HCT116 (cell line): Measurements from ENCODE around the gene TUT4. TPM values are rescaled to one million over a fixed set of nuclear protein-coding genes. Genes with fewer than 3 reads are reported as not detected.

Experiments
- ATAC-seq: fragments of 200-7000 bp; cut with Tn5 transposase; 2 replicates; pipeline ENCODE4 v1.9.1; 2020; ENCODE audit warnings: mild to moderate bottlenecking, moderate library complexity
- BruUV-seq: library from RNA; stranded (reverse); fragments of 400-500 nt; replicated peaks from 2 replicates; lab custom pipeline; 2021; lab: Mats Ljungman, UMichigan
- CTCF ChIA-PET: fragments of 300-600 bp; sonication (Branson Sonifier 250); formaldehyde crosslinking; loops from one replicate; lab custom pipeline; 2021; ENCODE audit warnings: antibody characterized with exemption; lab: Charles Lee
- POLR2A ChIA-PET: fragments of 300-600, 350-600 bp; sonication (Branson Sonifier 250); formaldehyde crosslinking; loops from one replicate; lab custom pipeline; 2021; ENCODE audit warnings: antibody characterized with exemption; lab: Charles Lee
- RAD21 ChIA-PET, 2 experiments: fragments of 300-600 bp; sonication (Branson Sonifier 250); formaldehyde crosslinking; loops; one replicate each; lab custom pipeline; 2023; ENCODE audit warnings: low total read pairs in 2 of 2; ENCODE audit not compliant: uncharacterized antibody in 2 of 2, unreplicated experiment in 2 of 2, low non-redundant PET in 1 of 2; lab: Charles Lee
- DNase-seq: peaks from one replicate; pipeline ENCODE4 v3.0.0-alpha.2; 2010; ENCODE audit warnings: low read depth, low spot score
- H2AFZ ChIP-seq: fragments of 200-600 bp; shearing (Covaris generic), sonication (generic); 2 replicates; pipeline ENCODE4 v1.6.1; 2017; ENCODE audit warnings: low read depth, mixed run types, mixed read lengths, antibody characterized with exemption, low read length; ENCODE audit not compliant: poor library complexity, severe bottlenecking
- H3K27ac ChIP-seq: 2 replicates; pipeline ENCODE4 v1.5.1; 2012; ENCODE audit warnings: low read depth, low read length
- H3K27me3 ChIP-seq: fragments of 200-600 bp; sonication (generic); 2 replicates; pipeline ENCODE4 v1.6.1; 2016; ENCODE audit warnings: mixed run types, low read length, mixed read lengths; ENCODE audit not compliant: insufficient read depth
- H3K36me3 ChIP-seq, 2 experiments: fragments of 200-500 bp in 1 of 2; fragments of 200-600 bp in 1 of 2; sonication (Bioruptor generic) in 1 of 2; sonication (generic) in 1 of 2; 2 replicates each; pipeline versions ENCODE4 v1.5.1 to v1.6.1; 2014 to 2016; ENCODE audit warnings: low read length in 2 of 2, inconsistent platforms in 1 of 2, mixed read lengths in 1 of 2, mixed run types in 1 of 2; ENCODE audit not compliant: insufficient read depth in 2 of 2, control insufficient read depth in 1 of 2
- H3K4me1 ChIP-seq, 2 experiments: fragments of 200-600 bp in 1 of 2; sonication (generic) in 1 of 2; 2 replicates each; pipeline versions ENCODE4 v1.5.1 to v1.6.1; 2012 to 2017; ENCODE audit warnings: low read length in 2 of 2, inconsistent platforms in 1 of 2, mild to moderate bottlenecking in 1 of 2, mixed read lengths in 1 of 2, mixed run types in 1 of 2, moderate library complexity in 1 of 2; ENCODE audit not compliant: insufficient read depth in 2 of 2, control insufficient read depth in 1 of 2
- H3K4me2 ChIP-seq: fragments of 200-600 bp; sonication (generic); 2 replicates; pipeline ENCODE4 v1.6.1; 2017; ENCODE audit warnings: mixed run types, low read length, mixed read lengths
- H3K4me3 ChIP-seq, 2 experiments: fragments of 200-600 bp in 1 of 2; sonication (generic) in 1 of 2; replicated peaks in 1 of 2; 2 replicates each; pipeline ENCODE4 v1.5.1; 2011 to 2016; ENCODE audit warnings: low read length in 2 of 2, control low read depth in 1 of 2, low read depth in 1 of 2, mild to moderate bottlenecking in 1 of 2, mixed read lengths in 1 of 2, mixed run types in 1 of 2
- H3K79me2 ChIP-seq: fragments of 200-600 bp; sonication (generic); 2 replicates; pipeline ENCODE4 v1.6.1; 2017; ENCODE audit warnings: mild to moderate bottlenecking, mixed run types, low read length, moderate library complexity, mixed read lengths; ENCODE audit not compliant: insufficient read depth
- H3K9ac ChIP-seq: fragments of 200-600 bp; sonication (generic); 2 replicates; pipeline ENCODE4 v1.6.1; 2016; ENCODE audit warnings: low read length, mixed read lengths
- H3K9me2 ChIP-seq: fragments of 200-600 bp; sonication (generic), shearing (Covaris generic); 2 replicates; pipeline ENCODE4 v1.6.1; 2017; ENCODE audit warnings: mixed run types, mild to moderate bottlenecking, moderate library complexity; ENCODE audit not compliant: insufficient read depth
- H3K9me3 ChIP-seq, 2 experiments: fragments of 200-500 bp in 1 of 2; fragments of 200-600 bp in 1 of 2; sonication (Bioruptor generic) in 1 of 2; sonication (generic) in 1 of 2; 2 replicates each; pipeline ENCODE4 v1.6.1; 2014 to 2017; ENCODE audit warnings: low read length in 2 of 2, mixed read lengths in 2 of 2, inconsistent platforms in 1 of 2, low read depth in 1 of 2, mild to moderate bottlenecking in 1 of 2, mixed run types in 1 of 2, moderate library complexity in 1 of 2; ENCODE audit not compliant: control insufficient read depth in 1 of 2, insufficient read depth in 1 of 2
- H4K20me1 ChIP-seq: fragments of 200-600 bp; sonication (generic), shearing (Covaris generic); 2 replicates; pipeline ENCODE4 v1.6.1; 2017; ENCODE audit warnings: mixed run types, mild to moderate bottlenecking, moderate library complexity; ENCODE audit not compliant: insufficient read depth
- CBX3 ChIP-seq: IDR thresholded peaks from 2 replicates; pipeline ENCODE4 v1.6.1; 2012; ENCODE audit warnings: low read depth
- EGR1 ChIP-seq: IDR thresholded peaks from 2 replicates; pipeline ENCODE4 v1.6.1; 2012; ENCODE audit warnings: low read depth
- ELF1 ChIP-seq: IDR thresholded peaks from 2 replicates; pipeline ENCODE4 v1.6.1; 2012; ENCODE audit warnings: low read depth, borderline replicate concordance
- EZH2phosphoT487 ChIP-seq: fragments of 200-600 bp; IDR thresholded peaks from 2 replicates; pipeline ENCODE4 v1.6.1; 2018; ENCODE audit warnings: antibody characterized with exemption, borderline replicate concordance
- FOSL1 ChIP-seq: IDR thresholded peaks from 2 replicates; pipeline ENCODE4 v1.6.1; 2012; ENCODE audit warnings: low read depth
- JUND ChIP-seq: IDR thresholded peaks from 2 replicates; pipeline ENCODE4 v1.6.1; 2012
- POLR2A ChIP-seq: IDR thresholded peaks from 2 replicates; pipeline ENCODE4 v1.7.0; 2011; ENCODE audit warnings: borderline replicate concordance; ENCODE audit not compliant: insufficient read depth, insufficient read length; ENCODE audit errors: extremely low read depth
- POLR2AphosphoS5 ChIP-seq: IDR thresholded peaks from 2 replicates; pipeline ENCODE4 v1.6.1; 2011; ENCODE audit warnings: mild to moderate bottlenecking, low read depth, low read length, moderate library complexity
- SIN3A ChIP-seq: IDR thresholded peaks from 2 replicates; pipeline ENCODE4 v1.6.1; 2012; ENCODE audit warnings: low read depth
- SP1 ChIP-seq: IDR thresholded peaks from 2 replicates; pipeline ENCODE4 v1.6.1; 2012; ENCODE audit warnings: low read depth
- TCF7L2 ChIP-seq: IDR thresholded peaks from 2 replicates; pipeline ENCODE4 v1.7.0; 2011; ENCODE audit warnings: borderline replicate concordance, inconsistent platforms; ENCODE audit not compliant: insufficient read depth, insufficient read length; ENCODE audit errors: extremely low read depth
- ZBTB33 ChIP-seq: IDR thresholded peaks from 2 replicates; pipeline ENCODE4 v1.6.1; 2011; ENCODE audit warnings: mild to moderate bottlenecking, low read length, moderate library complexity; ENCODE audit not compliant: insufficient replicate concordance; ENCODE audit errors: extremely low read depth
- ZNF274 ChIP-seq: fragments of 200-500 bp; sonication (Bioruptor generic); IDR thresholded peaks from 2 replicates; pipeline ENCODE4 v1.6.1; 2014; ENCODE audit warnings: mild to moderate bottlenecking, low read depth, low read length, inconsistent platforms
- intact Hi-C: fragments of 100-400 bp; cut with micrococcal nuclease; formaldehyde crosslinking; loops from 2 replicates; pipeline ENCODE4 v1.10.0; 2022
- total RNA-seq: library from RNA; stranded (reverse); gene quantifications from one replicate; pipeline ENCODE4 v1.2.1, GENCODE V29; 2021; ENCODE audit not compliant: unreplicated experiment
- TF ChIP-seq, protein P1 (sequence below): IDR thresholded peaks from 2 replicates; pipeline ENCODE4 v1.6.1; 2012

The TUT4 gene
- total RNA-seq, 1 experiment from 2014 or later, result 50.0 TPM

DNA sequence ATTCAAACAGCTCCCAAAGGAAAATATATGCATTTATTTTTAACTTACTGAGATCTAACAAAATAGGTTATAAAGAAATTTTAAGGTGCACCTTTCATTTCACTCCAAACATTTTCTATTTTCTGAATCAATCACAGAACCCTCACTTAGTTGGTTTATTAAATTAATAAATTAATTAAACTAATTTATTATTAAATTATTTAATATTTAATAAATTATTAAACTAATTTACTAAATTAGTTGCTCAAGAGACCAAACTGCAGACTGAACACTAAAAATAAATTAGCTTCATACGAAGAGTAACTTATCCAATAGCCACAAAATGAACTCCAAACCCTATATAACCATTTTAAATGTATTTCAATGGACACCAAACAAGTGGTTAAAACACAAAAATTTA, 80.5 kb downstream of the TUT4 start:
- Histone ChIP-seq H3K4me2 (no peak overlapping the region), H3K9me3 (no peaks in the 10 kb centered on the region), H4K20me1 (no peaks in the 10 kb centered on the region), H3K9me2 (no peaks in the 10 kb centered on the region), H3K27ac (no peak overlapping the region), H3K9ac (no peak overlapping the region), H2AFZ (no peak overlapping the region), H3K27me3 (no peaks in the 10 kb centered on the region), H3K4me1 (no peaks in the 10 kb centered on the region), H3K4me3 (no peak overlapping the region), H3K36me3 (peaks cover 2 to 4% of the 10 kb centered on the region in 2 experiments; a peak in 2 of 4 replicates), H3K79me2 (no peaks in the 10 kb centered on the region; the same call in 1 of the 2 replicates)
- ChIA-PET CTCF (no interaction called here), RAD21 (no interaction called here), POLR2A (no interaction called here)
- ATAC-seq, result no peak
- intact Hi-C loops, result no loop called here
- no TSS peak for BruUV-seq
- DNase-seq, result no peak
- TF ChIP-seq ZBTB33 (no peak), EGR1 (no peak), JUND (no peak)

GRCh38 chr1:52469108-52469507, 83.8 kb downstream of the TUT4 start:
- Histone ChIP-seq H3K36me3 (peaks cover 0 to 4% of the 10 kb centered on the region in 2 experiments; a peak in 1 of 4 replicates), H3K4me3 (no peak overlapping the region), H4K20me1 (no peaks in the 10 kb centered on the region), H3K79me2 (no peaks in the 10 kb centered on the region; the same call in 1 of the 2 replicates), H2AFZ (no peak overlapping the region), H3K27ac (no peak overlapping the region), H3K9me3 (no peaks in the 10 kb centered on the region), H3K9me2 (no peaks in the 10 kb centered on the region), H3K9ac (no peak overlapping the region), H3K27me3 (no peaks in the 10 kb centered on the region), H3K4me1 (no peaks in the 10 kb centered on the region), H3K4me2 (no peak overlapping the region)
- intact Hi-C loops, result no loop called here
- ChIA-PET CTCF (no interaction called here), POLR2A (no interaction called here), RAD21 (no interaction called here)
- no TSS peak for BruUV-seq
- ATAC-seq (no peak), DNase-seq (no peak)
- TF ChIP-seq, protein P1, sequence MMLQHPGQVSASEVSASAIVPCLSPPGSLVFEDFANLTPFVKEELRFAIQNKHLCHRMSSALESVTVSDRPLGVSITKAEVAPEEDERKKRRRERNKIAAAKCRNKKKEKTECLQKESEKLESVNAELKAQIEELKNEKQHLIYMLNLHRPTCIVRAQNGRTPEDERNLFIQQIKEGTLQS, result no peak
- TF ChIP-seq ZBTB33, result no peak
- no peak for TF ChIP-seq POLR2AphosphoS5
- no peak for TF ChIP-seq ELF1
- no peak for TF ChIP-seq SIN3A
- no peak for TF ChIP-seq ZNF274
- no peak for TF ChIP-seq POLR2A
- no peak for TF ChIP-seq TCF7L2
- no peak for TF ChIP-seq FOSL1
- TF ChIP-seq CBX3, result no peak
- TF ChIP-seq EZH2phosphoT487, result no peak
- no peak for TF ChIP-seq SP1
